Tibial nerve (tissue), 3 donors: ENCODE data around the gene CTXN1.

ENCODE experiments used
- POLR2A ChIP-seq, 2 donors: fragments of 450-650 bp; IDR thresholded peaks; one replicate each; pipeline ENCODE4 v1.6.1; 2017; ENCODE audit warnings: antibody characterized with exemption in 2 of 2, mild to moderate bottlenecking in 2 of 2, moderate library complexity in 2 of 2
- TF ChIP-seq, protein P1 (sequence below), 5 experiments: fragments of 200-600 bp in 3 of 5; fragments of 450-650 bp in 2 of 5; sonication (generic) in 3 of 5; IDR thresholded peaks; one replicate each; pipeline ENCODE4 v1.5.1; 2016 to 2019; ENCODE audit warnings: antibody characterized with exemption in 5 of 5, mild to moderate bottlenecking in 3 of 5, moderate library complexity in 2 of 5

DNA sequence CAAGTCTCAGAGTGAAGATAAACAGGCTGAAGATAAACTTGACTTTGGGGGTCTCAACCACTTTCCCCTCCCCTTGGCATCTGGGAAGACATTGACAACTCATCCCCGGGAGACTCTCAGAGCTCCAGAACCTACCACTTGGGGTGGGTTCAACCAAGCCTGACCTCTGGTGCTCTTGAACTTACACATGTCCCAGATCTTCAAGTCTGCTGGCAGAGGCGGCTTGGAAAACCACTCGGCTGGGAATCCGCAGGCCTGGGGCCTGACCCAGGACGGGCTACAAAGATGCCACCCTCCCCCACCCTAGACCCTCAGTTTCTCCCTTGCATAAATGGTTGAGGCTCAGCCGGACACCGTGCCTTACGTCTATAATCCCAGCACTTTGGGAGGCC, 37.1 kb downstream of the CTXN1 start:
- TF ChIP-seq, protein P1, sequence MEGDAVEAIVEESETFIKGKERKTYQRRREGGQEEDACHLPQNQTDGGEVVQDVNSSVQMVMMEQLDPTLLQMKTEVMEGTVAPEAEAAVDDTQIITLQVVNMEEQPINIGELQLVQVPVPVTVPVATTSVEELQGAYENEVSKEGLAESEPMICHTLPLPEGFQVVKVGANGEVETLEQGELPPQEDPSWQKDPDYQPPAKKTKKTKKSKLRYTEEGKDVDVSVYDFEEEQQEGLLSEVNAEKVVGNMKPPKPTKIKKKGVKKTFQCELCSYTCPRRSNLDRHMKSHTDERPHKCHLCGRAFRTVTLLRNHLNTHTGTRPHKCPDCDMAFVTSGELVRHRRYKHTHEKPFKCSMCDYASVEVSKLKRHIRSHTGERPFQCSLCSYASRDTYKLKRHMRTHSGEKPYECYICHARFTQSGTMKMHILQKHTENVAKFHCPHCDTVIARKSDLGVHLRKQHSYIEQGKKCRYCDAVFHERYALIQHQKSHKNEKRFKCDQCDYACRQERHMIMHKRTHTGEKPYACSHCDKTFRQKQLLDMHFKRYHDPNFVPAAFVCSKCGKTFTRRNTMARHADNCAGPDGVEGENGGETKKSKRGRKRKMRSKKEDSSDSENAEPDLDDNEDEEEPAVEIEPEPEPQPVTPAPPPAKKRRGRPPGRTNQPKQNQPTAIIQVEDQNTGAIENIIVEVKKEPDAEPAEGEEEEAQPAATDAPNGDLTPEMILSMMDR (IDR thresholded peaks at IDR 0.05): no peak
- no peak for TF ChIP-seq POLR2A (IDR thresholded peaks at IDR 0.05)
